DMS53 treated with DMSO at 0.1 percent for 48 hours (cell line): Measurements from ENCODE around the gene BCAS3.
"Not testable (repeated sequence)": the region's sequence is repeated elsewhere in the genome, so short reads cannot be mapped to it uniquely, and the experiment has no call there.

ENCODE experiments used
- DNase-seq: peaks from one replicate; lab custom pipeline; 2025; ENCODE audit not compliant: unreplicated experiment; lab: John Stamatoyannopoulos, UW

Gene BCAS3

DNA sequence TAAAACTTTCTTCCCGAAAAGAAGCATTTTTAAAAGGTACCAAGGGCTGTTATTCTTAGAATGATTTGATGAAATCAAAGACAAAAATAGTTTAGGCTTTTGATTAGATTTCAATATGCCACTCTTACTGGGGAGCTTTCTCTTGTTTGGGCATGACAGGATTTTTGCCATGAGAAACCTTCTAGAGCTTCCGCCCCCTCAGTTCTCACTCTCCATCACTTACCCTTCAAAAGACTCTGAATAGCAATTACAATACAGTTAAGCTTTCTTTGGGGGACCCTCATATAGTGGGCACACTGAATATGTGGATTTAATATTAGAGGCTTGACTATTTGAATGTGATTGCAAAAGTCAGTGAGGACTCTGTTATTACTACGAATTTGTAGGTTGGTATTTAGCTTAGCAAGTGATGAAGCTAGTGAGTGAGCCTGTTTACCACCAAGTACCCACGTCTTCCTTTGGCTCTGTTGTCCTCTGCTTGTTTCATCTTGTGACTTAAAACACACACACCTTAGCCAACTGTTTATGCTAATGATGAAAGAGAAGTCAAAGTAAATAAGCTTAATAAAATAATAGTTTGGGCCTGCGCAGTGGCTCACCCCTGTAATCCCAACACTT, 563.3 kb downstream of the BCAS3 start:
- DNase-seq: no peak

DNA sequence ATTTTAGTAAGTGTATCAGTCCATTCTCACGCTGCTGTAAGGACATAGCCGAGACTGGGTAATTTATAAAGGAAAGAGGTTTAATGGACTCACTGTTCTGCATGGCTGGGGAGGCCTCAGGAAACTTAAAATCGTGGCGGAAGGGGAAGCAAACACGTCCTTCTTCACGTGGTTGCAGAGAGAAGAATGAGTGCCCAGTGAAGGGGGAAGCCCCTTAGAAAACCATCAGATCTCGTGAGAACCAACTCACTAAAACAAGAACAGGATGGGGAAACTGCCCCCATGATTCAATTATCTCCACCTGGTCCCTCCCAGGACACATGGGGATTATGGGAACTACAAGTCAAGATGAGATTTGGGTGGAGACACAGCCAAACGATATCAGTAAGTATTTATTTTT, 567.3 kb downstream of the BCAS3 start:
- not testable (repeated sequence) for DNase-seq

DNA sequence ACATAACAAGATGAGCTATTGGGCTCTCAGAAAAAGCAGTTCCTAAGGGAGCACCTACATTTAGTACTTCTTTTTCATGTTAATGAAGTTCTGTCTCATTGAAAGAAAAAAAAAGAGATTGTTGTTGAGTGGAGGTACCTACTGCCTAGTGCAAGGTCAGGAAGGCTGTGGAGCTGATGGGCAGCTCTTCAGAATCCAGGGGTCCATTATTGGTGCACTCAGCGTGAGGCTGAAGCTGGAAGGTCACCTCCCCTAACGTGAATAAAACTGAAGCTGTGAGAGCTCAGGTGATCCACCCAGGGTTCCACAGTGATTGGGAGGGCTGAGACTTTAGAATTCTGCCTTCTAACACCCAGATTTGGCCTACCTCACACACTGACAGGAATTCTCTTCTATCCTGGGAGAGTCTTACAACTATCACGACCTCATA, 568.1 kb downstream of the BCAS3 start:
- DNase-seq: no peak

DNA sequence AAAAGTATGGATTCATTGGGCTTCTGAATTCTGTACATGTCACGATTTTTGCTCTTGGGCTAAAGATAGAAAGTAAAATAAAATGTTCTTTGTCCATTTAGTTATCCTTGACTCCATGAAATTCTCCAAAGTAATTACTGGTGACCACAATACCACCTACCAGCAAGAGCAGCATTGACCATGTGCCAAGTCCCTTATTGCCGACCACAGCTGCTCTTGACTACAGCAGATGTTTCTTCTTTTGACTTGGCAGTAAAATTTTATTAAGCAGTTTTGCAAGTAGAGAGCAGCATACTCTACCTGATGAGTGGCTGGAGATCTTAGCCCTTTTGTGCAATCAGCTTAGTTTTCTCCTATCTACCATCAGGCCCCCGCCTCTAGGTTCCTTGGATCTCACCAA, 569.8 kb downstream of the BCAS3 start:
- DNase-seq: no peak

DNA sequence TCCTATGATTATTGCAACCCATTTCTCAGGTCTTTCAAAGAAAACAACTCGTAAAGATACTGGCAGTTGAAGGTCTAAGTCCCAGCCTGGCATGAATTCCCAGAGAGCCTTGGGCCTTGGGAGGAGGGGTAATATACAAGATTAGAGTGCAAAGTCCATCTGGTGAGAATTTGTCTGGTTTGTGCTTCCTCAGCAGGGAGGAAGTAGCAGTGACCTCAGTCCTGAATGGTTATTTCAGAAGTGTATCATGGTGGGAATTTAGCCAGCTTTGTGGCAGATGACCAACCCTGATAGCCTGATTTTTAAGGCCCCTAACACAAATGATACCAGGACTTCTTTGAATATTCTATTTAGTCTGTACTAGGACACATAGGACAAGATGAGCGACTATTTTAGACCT, 570.7 kb downstream of the BCAS3 start:
- DNase-seq: no peak

DNA sequence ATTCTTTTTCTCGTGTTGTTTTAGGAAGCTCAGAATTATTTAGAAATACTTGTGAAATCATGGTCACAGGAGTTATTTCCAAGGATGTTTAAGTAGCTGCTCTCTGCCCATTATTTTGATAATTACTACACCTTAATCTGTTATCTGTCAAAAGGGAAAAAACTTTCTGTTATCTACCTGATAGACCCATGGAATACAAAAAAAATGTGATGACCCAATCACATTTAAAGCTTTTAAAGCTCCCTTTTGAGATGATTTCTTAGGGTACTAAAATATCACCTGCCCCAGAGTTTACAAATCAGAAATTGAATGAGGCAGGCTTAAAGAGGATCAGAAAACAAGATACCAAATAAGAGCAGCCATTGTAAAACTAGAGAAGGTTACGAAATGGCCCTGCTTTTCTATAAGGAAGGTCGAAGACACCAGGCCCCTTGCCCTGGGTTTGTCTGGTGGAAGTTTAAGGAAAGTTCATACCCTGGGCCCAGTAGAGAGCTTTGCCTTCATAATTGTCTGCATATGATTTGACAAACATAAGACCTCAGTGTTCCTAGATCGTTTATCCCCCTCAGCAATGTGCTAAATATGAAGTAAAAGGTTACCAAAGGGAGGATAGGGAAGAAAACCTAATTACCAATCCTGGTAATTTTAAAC, 572.1 kb downstream of the BCAS3 start:
- DNase-seq: no peak

DNA sequence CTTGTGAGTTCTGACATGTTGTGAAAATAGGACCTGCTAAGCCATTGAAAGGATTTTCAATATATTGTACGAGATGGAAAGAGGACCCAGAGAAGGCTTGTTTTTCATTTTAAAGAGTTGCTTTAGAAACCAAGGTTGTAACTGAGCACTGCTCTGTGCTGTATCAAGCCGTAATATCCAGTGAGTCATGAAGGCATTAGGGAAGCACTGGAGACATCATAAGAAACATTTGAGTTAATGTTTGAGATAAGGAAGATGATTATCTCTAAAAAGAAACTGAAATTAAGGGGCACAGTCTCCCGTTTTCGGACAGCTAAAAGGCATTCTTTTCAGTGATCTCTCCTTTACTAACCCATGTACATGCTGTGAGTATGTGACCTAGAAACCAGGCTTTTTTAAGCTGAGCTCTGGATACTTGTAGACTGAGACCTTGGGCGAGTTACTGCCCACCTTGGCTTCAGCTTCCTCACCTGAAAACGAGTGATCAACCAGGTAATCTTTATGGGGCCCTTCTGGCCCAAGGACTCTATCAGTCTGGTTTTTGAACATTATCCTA, 572.8 kb downstream of the BCAS3 start:
- DNase-seq: no peak

DNA sequence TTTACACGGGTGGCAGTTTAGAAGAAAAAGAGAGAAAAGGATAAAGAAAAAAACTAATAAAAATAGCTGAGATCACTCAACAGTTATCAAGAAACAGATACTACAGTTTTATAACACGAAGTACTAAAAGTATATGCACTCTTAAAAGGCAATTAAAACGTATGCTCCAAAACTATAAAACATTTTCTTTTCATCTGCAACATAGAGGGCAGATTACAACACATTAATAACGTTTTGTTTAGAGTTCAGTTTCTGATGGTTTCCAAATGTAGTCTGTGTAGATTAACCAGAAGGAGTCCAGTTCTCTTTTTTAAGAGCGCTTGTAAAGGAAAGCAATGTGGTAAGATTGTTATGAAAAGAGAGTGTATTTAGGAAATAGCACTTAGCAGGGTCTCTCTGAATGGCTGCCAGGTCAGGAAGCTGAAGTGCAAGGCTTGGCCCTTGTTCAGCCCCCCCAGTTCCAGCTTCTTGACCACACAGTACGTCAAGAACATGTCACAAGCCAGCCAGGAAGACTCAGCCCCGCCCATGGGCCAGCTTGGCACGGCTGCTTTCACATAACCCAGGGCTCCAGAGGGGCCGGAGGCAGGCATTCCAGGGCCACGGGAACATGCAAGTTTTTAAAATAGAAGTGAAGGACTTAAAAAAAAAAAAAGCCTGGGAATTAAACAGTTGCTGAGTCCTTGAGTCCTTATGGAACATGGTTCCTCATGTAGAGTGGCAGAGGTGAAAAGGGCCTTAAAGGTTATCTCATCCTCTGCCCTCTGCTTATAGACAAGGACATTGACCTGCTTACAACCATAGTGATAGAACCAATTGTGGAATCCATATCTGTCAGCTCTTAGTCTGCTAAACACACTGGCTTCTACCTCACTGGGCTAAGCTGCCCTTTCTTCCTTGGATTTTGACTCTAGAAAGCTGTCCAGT, 574.6 kb downstream of the BCAS3 start:
- DNase-seq: no peak

DNA sequence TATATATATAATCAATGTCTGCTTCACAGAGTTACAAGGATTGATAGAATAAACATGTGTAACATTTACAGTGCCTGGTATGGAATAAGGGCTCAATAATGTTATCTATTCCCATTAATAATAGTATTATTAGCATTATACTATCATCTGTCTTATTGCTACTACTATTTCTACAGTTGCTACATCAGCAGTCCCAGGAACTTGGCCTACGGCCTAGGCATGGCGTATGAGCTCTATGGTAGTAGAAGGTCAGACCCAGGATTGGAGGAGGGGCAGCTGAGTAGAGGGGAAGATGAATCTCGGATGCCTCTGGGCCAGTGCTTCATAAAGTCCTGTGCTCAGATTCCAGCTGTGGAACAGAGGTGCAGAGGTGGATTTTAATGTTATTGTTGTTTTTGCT, 575.7 kb downstream of the BCAS3 start:
- no peak for DNase-seq

DNA sequence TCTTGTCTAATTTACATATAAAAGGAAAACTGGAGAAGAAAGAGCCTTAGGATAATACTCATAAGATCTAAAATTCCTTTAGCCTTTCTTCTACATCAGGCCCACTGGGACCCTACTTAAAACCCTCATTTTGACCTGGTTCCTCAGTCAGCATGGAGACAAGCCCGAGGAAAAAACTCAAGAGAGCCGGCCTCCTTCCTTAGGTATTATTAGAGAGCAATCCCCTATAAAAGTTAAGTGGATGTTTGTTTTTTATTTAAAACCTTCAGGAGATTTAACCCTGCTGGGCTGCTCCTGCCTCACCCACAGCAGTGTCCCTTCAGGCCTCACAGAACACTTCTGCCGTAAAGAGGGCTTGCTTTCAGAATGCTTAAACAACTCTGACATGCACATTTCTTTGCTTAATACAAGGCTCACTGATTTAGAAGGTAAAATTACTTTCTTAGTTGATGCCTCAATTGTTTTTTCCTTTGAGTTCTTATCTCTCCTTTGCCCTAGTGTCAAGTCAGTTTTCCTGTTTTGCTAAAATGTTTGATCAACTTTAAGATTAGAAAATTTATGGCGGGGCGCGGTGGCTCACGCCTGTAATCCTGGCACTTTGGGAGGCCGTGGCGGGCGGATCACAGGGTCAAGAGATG, 576.4 kb downstream of the BCAS3 start:
- no peak for DNase-seq

DNA sequence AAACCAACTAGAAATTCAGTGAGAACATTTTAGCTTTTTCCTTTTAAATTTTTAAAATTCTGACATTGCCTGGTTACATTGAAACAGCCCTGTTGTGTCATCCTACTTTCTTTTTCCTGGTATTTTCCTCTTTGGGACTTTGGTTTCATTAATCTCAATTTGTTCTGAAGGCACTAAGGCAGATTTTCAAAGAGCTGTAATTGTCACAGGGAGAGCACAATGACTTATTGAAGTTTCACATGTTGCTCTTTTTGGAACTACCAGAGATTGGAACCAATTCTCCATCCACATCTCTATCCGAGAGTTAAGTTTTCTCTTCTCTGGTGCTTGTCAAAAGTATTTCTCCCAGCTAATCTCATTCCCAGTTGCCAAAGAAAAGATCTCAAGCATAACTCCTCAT, 577.3 kb downstream of the BCAS3 start:
- no peak for DNase-seq

DNA sequence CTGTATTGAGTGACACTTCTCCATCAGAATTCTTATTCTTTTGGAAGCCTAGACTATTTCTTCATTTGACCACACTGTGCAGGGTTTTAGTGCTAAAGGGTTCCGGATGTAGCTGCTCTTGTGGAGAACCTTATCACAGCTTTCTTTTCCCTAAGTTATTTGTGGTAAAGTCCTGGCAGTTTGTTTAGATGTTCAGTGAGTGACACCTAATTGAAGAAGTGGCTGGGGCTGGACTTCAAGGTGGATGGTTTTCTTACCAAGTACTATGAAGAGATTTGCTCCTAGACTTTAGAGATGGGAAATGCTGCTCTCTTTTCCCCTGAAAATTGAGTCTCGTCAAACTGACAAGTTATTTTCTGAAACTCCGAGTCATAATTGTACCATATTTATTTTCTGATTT, 578.0 kb downstream of the BCAS3 start:
- DNase-seq: no peak

DNA sequence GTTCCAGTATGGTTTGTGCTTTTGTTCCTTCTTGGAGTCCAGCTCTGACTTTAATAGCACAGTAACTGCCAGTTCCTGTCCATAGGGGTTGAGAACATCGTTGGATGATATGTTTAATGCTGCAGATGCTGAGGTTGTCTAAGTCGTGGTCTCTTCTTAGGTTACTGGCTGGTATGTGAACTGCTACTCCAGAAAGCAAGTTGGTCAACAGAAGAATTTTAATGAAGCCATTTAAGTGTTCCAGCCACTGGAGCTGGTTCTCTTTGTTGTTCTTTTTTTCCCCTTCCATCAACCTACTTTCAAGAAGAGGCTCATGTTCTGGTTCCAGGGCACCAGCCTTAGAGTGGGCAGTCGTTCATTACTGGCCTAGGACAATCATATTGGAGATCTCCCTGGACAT, 581.7 kb downstream of the BCAS3 start:
- DNase-seq: no peak

DNA sequence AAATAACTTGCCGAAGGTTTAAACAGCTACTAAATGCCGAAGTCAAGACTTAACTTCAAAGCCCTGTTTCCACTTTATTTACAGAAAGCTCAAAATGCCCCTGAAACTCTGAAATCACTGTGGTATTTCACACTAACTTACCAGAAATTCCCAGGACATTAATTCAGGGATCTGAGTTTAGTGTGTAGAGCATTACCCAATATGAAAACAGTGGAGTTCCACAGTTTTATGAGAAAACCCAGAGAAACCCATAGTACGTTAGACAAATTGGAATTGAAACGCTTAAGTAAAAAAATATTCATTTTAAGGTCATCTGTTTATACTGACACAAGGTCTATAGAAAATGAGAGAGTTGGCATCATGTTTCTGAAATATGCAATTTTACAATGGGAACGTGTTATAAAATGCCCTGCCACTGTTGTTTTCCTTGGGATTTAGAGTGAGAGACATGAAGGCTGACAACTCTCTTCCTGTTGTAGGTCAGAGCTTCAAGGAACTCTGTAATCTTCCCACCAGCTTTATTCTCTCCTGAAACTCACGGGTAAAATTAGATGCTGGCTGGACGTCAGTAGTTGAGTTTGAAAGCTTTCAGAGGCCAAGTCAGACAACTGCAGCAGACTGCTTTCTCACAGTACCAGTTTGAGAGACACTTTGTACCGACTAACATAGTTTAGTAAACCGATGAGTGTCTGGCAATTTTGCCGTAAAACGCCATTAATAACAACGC, 582.6 kb downstream of the BCAS3 start:
- no peak for DNase-seq

DNA sequence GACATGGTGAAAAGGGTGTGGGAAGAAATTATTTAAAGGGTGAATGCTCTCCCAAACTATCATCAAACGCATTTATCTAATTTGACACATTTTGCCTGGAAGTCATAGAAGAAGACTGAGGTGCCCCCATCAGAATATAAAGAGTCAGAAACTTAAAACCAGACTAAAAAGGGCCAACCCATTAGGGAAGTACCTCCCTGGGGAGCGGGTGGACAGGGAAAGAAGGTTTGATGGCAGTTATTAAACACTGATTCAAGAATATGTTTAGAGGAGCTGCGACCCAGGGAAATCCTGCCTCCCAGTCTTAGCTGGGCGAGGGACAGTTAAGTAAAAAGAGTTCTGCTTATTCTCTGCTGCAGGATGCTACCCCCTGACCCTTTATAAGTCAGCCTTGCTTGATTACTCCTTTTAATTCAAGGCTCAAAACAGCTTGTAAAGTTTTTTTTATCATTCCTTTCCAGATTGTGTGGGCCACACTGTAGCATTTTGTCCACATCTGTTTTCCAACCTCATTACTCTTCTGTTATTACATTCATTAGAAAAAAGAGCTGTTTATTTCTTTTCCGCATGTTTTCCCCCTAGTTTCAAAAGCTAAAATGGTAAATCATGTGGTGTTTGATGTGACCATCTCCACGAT, 583.5 kb downstream of the BCAS3 start:
- no peak for DNase-seq

DNA sequence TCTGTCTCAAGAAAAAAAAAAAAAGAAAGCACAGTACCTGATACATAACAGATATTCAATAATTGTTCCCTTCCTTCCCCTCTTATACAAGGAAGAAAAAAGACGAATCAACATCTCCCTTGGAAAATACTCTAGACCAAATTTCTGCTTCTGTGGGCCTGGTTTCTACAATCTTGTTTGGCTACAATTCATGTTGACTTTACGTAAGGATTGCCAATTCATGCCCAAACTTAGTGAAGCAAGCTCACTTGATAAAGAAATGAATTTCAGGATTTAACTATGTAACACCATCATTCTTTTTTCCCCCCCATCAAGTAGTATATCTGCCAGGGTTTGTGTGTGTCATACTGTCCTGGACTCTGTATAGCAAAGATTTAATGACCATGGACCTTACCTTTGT, 587.7 kb downstream of the BCAS3 start:
- DNase-seq: no peak

DNA sequence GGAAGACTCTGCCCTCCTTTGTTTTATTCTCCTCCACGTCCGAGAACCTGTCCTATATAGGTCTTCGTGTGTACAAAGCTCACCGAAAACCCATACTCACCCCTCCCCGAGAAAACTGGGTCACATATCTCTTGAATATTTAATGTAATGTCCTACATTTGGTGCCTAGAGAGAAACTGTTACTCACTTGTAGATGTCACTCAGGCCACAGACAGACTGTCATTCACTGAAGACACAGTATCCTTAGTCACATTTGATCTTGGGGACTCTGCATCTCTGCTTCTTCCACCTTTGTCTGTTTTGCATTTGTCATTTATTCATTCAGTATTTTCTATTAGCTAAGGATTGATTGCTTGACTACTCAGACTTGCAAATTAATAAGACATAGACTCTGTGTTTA, 590.2 kb downstream of the BCAS3 start:
- no peak for DNase-seq

DNA sequence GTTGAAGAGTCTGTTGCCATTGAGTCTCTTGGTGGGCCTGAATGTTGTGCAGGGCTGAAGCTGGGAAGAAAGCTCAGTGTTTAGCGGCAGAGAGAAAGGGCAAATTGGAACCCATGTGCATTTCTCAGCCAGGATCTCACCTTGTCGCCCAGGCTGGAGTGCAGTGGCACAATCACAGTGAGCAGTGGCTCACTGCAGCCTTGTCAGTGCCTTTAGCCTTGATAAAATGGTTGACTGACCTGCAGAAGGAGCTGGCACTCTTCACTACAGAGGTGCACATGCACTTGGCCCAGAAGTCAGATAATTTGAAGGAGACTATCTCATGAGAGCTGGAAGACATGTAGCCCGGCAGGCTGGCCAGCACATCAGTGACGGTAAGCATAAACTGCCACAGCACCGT, 597.7 kb downstream of the BCAS3 start:
- DNase-seq: no peak

DNA sequence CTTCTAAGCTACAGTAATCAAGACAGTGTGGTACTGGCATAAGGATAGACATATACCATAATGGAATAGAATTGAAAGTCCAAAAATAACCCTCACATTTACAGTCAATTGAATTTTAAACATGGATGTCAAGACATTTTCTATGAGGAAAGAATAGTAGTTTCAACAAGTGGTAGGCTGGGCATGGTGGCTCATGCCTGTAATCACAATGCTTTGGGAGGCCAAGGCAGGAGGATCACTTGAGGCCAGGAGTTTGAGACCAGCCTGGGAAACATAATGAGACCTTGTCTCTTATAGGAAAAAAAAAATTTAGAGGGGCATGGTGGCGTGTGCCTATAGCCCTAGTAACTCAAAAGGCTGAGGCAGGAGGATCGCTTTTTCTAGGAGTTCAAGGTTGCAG, 599.2 kb downstream of the BCAS3 start:
- DNase-seq: no peak

DNA sequence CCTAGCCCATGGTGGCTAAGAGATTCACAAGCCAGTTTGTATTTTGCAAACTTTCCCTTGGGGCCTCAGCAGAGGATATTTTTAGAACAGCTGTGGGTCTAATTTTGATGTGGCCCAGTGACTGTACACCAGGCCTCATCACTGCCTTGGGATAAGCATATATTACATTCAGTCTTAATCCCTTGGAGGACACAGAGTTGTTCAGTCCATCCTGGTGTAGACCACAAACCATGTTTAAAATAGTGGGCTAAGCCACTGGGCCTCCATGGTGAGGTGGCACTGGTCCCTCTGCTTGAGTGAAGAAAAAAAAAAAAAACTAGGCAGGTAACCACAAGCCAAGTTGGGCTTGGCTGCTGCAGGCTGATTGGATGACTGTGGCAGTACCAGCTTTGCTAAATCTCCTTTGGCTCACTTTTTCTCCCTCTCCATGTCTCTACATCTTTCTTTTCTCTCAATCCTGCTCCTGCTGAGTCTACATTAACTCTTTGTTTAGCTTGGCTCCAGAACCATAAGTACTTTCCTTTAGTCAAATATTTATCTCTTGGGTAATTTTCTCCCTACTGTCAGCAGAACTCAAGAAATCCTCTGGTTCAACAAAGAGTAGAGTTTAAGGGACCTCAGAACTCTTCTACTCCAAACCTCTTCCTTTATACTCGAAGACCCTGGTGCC, 602.0 kb downstream of the BCAS3 start:
- no peak for DNase-seq
